ENCODE data around the gene NEGR1. TPM values are rescaled to one million over a fixed set of nuclear protein-coding genes. Genes with fewer than 3 reads are reported as not detected.

NEGR1 gene
- total and polyA plus RNA-seq, 7 donors = 1.3 to 10.2 (median 2.2) TPM

DNA sequence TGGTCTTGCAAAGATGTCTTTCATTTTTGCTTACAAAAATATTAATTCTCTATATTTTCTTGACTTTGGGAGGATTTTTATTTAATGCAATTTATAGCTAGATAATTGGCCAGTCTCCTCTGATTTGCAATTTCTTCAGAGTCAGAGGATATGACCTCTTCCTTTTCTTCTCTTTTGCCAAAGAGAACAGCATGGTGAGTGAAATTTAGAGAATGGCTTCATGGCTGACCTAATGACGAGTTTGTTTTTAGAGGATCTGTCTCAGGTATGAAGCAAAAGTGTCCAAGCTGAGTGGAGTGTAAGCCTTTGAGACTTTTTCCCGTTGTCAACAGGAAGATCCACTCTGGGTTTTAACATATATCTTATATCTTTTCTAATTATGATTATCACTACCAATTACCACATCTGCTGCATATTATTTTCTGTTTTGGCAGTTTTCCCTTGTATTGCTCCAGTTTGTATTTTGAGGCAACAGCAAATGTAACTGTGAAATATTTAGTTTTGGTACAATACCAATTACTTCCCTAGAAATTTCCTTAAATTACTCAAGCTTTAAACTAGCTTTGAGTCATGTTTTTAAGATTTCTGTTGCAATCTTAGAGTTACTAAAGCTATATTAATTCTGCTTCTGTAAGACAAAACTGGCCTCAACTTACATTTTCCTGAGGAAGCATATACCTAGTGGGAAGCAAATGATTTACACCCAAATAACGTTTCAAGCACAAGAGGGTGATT, 868.7 kb downstream of the NEGR1 start:
- DNase-seq (no peak), ATAC-seq (no peak)
- WGBS, 3 donors = 28 to 42% (median 35%) methylated on average over 3 of the region's 3 CpGs
- Histone ChIP-seq H3K4me1 (no peaks in the 10 kb centered on the region), H3K9me3 (no peaks in the 10 kb centered on the region), H3K36me3 (ENCODE audit: insufficient read depth in 1 of 2, low read depth in 1 of 2) (no peaks in the 10 kb centered on the region), H3K4me3 (no peak overlapping the region), H3K27ac (no peak overlapping the region), H3K27me3 (ENCODE audit: insufficient read depth in 3 of 3, low read length in 2 of 3) (no peaks in the 10 kb centered on the region)
- intact Hi-C loops (cut with DNase I) = no loop called here
- TF ChIP-seq, protein P1, sequence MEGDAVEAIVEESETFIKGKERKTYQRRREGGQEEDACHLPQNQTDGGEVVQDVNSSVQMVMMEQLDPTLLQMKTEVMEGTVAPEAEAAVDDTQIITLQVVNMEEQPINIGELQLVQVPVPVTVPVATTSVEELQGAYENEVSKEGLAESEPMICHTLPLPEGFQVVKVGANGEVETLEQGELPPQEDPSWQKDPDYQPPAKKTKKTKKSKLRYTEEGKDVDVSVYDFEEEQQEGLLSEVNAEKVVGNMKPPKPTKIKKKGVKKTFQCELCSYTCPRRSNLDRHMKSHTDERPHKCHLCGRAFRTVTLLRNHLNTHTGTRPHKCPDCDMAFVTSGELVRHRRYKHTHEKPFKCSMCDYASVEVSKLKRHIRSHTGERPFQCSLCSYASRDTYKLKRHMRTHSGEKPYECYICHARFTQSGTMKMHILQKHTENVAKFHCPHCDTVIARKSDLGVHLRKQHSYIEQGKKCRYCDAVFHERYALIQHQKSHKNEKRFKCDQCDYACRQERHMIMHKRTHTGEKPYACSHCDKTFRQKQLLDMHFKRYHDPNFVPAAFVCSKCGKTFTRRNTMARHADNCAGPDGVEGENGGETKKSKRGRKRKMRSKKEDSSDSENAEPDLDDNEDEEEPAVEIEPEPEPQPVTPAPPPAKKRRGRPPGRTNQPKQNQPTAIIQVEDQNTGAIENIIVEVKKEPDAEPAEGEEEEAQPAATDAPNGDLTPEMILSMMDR (IDR thresholded peaks at IDR 0.05) = no peak

- H3K27ac ChIP-seq = no peak overlapping the region
- H3K4me3 ChIP-seq = no peak overlapping the region
- DNase-seq (no peak), ATAC-seq (no peak)
- H3K9me3 ChIP-seq = no peaks in the 10 kb centered on the region
- no peaks in the 10 kb centered on the region for H3K4me1 ChIP-seq
- H3K27me3 ChIP-seq (ENCODE audit: insufficient read depth in 3 of 3, low read length in 2 of 3) = no peaks in the 10 kb centered on the region
- no peaks in the 10 kb centered on the region for H3K36me3 ChIP-seq (ENCODE audit: insufficient read depth in 1 of 2, low read depth in 1 of 2)
- intact Hi-C loops (cut with DNase I) = no loop called here
- TF ChIP-seq, protein P1 (IDR thresholded peaks at IDR 0.05) = no peak
These were observed 882.3 kb downstream of the NEGR1 start for GRCh38 chr1:71400050-71400449.

DNA sequence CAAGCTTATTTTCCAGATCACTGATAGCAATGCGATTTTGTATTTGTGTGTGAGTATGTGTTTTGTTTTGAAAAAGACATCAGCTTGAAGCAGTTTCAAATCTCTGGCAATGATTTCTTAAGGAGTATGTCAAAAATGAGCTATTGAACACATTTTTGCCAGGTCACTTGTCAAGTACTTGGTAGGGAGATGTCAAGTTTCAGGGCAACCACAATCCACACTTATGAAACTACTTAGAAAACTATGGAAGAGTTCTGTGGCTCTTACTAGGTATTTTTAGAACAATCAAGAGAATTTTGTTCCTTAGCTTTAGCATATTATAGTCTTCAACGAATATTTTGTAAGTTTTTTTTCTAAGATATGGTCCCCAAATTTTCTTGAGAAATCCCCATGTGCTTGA, 882.7 kb downstream of the NEGR1 start:
- Histone ChIP-seq H3K27me3 (ENCODE audit: insufficient read depth in 3 of 3, low read length in 2 of 3) (no peaks in the 10 kb centered on the region), H3K9me3 (no peaks in the 10 kb centered on the region), H3K27ac (no peak overlapping the region), H3K4me3 (no peak overlapping the region), H3K4me1 (no peaks in the 10 kb centered on the region), H3K36me3 (ENCODE audit: insufficient read depth in 1 of 2, low read depth in 1 of 2) (no peaks in the 10 kb centered on the region)
- TF ChIP-seq, protein P1 (IDR thresholded peaks at IDR 0.05) = no peak
- intact Hi-C loops (cut with DNase I) = no loop called here
- WGBS, 3 donors = 62 to 68% (median 65%) methylated on average over 2 of the region's 2 CpGs
- no peak for ATAC-seq
- no peak for DNase-seq

- H3K36me3 ChIP-seq (ENCODE audit: insufficient read depth in 1 of 2, low read depth in 1 of 2) = no peaks in the 10 kb centered on the region
- TF ChIP-seq, protein P1 (IDR thresholded peaks at IDR 0.05) = no peak
- peaks cover 10% of the 10 kb centered on the region for H3K9me3 ChIP-seq
- ATAC-seq (no peak), DNase-seq (no peak)
- intact Hi-C loops (cut with DNase I) = no loop called here
- H3K27me3 ChIP-seq (ENCODE audit: insufficient read depth in 3 of 3, low read length in 2 of 3) = no peaks in the 10 kb centered on the region
- H3K4me3 ChIP-seq = no peak overlapping the region
- no peak overlapping the region for H3K27ac ChIP-seq
- H3K4me1 ChIP-seq = no peaks in the 10 kb centered on the region
These were observed 889.0 kb downstream of the NEGR1 start for GRCh38 chr1:71393301-71393700.

GRCh38 chr1:71390518-71390917, 891.8 kb downstream of the NEGR1 start:
- Histone ChIP-seq H3K9me3 (peaks cover 10% of the 10 kb centered on the region), H3K27me3 (ENCODE audit: insufficient read depth in 3 of 3, low read length in 2 of 3) (no peaks in the 10 kb centered on the region), H3K27ac (no peak overlapping the region), H3K36me3 (ENCODE audit: insufficient read depth in 1 of 2, low read depth in 1 of 2) (no peaks in the 10 kb centered on the region), H3K4me3 (no peak overlapping the region), H3K4me1 (no peaks in the 10 kb centered on the region)
- TF ChIP-seq, protein P1 (IDR thresholded peaks at IDR 0.05) = no peak
- DNase-seq (no peak), ATAC-seq (no peak)
- WGBS, 3 donors = 78 to 92% (median 83%) methylated on average over 2 of the region's 2 CpGs
- intact Hi-C loops (cut with DNase I) = no loop called here

Measured in psoas muscle (tissue), 8 donors.